Thyroid gland (tissue), 4 donors: Measurements from ENCODE around the gene PDE1C.

ENCODE experiments used
- POLR2A ChIP-seq, 2 donors: fragments of 450-650 bp; IDR thresholded peaks; one replicate each; pipeline ENCODE4 v1.6.1; 2017; ENCODE audit warnings: antibody characterized with exemption in 2 of 2, mild to moderate bottlenecking in 2 of 2, moderate library complexity in 1 of 2
- TF ChIP-seq, protein P1 (sequence below), 6 experiments: fragments of 200-600 bp in 3 of 6; fragments of 450-650 bp in 3 of 6; sonication (generic) in 3 of 6; IDR thresholded peaks; one replicate each; pipeline ENCODE4 v1.5.1; 2016 to 2019; ENCODE audit warnings: antibody characterized with exemption in 6 of 6, mild to moderate bottlenecking in 2 of 6, inconsistent platforms in 1 of 6, moderate library complexity in 1 of 6

GRCh38 chr7:32078824-32079223 is 8.6 kb upstream of the PDE1C start:
- TF ChIP-seq POLR2A (IDR thresholded peaks at IDR 0.05) = no peak
- TF ChIP-seq, protein P1, sequence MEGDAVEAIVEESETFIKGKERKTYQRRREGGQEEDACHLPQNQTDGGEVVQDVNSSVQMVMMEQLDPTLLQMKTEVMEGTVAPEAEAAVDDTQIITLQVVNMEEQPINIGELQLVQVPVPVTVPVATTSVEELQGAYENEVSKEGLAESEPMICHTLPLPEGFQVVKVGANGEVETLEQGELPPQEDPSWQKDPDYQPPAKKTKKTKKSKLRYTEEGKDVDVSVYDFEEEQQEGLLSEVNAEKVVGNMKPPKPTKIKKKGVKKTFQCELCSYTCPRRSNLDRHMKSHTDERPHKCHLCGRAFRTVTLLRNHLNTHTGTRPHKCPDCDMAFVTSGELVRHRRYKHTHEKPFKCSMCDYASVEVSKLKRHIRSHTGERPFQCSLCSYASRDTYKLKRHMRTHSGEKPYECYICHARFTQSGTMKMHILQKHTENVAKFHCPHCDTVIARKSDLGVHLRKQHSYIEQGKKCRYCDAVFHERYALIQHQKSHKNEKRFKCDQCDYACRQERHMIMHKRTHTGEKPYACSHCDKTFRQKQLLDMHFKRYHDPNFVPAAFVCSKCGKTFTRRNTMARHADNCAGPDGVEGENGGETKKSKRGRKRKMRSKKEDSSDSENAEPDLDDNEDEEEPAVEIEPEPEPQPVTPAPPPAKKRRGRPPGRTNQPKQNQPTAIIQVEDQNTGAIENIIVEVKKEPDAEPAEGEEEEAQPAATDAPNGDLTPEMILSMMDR (IDR thresholded peaks at IDR 0.05) = no peak
